Activated T-cell treated with anti-CD3 and anti-CD28 coated beads for 24 hours (primary cell): Measurements from ENCODE around the gene KIF5C.

Experiments
- DNase-seq: peaks from one replicate; pipeline ENCODE4 v3.0.0-alpha.2; 2020; ENCODE audit warnings: low read depth

Gene KIF5C

GRCh38 chr2:148992448-148992847, 117.4 kb downstream of the KIF5C start:
- DNase-seq, result no peak

DNA sequence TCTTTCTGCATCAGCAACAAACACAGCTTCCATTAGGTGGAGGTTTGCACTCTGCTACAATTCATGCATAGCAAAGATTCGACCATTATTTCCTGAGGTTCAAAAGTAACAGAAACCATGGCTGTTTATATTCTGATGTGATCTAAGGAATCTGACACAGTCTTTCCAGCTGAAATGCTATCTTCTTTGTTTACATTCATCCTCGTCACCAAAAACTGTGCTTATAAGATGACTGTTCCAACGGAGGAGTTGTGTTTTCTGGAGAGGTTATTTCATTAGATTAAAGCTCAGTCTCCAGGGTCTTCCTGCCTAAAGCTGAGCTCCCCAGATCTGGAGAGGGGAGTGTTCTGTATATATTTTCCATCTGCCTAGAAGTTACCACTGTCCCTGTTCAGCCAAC, 118.3 kb downstream of the KIF5C start:
- DNase-seq, result no peak

DNA sequence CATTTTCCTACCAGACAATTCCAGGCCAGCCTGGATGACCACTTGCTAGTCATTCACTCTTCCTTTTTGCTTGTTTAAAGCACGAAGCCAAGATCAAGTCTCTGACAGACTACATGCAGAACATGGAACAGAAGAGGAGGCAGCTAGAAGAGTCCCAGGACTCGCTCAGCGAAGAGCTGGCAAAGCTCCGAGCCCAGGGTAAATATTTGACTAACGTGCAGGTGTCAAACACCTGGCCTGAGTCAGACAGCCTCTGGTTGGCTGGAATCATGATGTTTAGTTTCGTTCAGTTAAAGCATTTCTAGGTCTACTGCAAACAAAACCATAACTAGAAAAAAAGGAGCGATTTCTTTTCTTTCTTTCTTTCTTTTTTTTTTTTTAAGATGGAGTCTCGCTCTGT, 119.3 kb downstream of the KIF5C start:
- no peak for DNase-seq

DNA sequence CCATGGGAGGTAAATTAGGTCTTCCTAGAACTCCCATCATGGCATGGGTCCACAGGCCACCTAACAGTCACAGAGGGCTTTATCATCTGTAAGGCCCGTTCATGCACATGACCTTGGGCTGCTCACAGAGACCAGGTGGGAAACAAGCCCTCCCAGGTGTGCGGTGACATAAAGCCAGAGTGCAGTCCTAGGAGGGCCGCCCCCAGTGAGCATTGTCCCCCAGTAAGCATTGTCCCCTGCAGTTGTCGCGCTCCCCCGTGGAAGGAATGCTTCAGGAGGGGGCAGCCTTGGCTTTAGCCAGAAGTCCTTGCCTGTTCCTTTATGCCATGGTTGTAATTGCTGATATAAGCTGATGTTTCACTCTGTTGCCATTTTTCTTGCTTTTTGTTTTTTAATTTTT, 121.8 kb downstream of the KIF5C start:
- DNase-seq, result no peak

DNA sequence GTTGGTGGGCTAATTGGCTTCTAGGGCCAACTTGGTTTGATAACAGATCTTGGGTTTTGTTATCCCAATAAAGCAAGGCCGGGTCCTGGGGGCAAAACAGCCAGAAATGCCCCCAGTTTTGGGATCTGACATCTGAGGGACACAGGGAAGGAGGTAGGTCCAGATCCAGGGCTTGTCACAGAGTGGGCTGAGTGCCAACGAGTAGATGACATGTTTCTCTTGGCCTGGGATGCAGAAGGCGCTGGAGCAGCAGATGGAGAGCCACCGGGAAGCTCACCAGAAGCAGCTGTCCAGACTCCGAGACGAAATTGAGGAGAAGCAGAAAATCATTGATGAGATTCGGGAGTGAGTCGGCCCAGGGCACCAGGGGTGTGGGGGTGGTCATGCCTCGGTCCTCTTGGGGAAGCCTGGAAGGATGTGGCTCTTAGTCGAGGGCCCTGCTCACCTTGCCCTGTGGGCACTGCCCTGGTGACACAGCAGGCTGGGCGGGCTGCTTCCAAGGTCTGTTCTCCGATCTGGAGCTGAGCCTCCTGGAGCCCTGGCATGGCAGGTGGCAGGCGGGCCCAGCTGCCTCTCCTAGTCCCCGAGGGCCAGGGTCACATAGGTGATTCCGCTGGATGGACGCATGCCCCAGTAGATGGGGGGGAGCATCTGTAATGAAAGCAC, 123.3 kb downstream of the KIF5C start:
- no peak for DNase-seq

GRCh38 chr2:148998831-148999200, 123.8 kb downstream of the KIF5C start:
- DNase-seq, result no peak

DNA sequence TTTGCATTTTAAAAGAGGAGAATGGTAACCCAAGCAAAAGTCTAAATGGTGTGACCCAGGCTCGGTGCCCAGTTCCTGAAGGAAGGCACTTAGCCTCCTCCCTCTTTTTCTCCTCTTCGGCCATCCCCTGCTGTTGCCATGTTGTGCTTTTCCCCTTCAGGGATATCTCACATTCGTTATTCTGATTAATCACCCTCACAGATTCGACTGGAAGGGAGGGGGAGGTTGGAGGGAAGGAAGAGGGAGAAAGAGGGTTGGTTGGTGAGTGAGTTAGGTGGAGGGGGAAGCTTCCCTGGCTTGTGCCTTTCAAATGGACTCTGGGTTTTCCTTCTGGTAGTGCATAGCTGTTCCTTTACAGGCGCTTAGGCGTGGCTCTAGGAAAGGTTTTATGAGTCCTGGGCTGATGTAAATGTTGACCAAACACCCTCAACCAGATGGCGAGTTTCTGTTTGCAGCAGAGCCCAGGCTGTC, 124.5 kb downstream of the KIF5C start:
- DNase-seq, result no peak

- DNase-seq, result no peak
Measured at GRCh38 chr2:149000158-149000938, 125.3 kb downstream of the KIF5C start.

GRCh38 chr2:149001496-149001895, 126.5 kb downstream of the KIF5C start:
- DNase-seq, result no peak

GRCh38 chr2:149002378-149002890, 127.4 kb downstream of the KIF5C start:
- DNase-seq, result no peak

GRCh38 chr2:149002891-149003740, 128.1 kb downstream of the KIF5C start:
- DNase-seq, result no peak

DNA sequence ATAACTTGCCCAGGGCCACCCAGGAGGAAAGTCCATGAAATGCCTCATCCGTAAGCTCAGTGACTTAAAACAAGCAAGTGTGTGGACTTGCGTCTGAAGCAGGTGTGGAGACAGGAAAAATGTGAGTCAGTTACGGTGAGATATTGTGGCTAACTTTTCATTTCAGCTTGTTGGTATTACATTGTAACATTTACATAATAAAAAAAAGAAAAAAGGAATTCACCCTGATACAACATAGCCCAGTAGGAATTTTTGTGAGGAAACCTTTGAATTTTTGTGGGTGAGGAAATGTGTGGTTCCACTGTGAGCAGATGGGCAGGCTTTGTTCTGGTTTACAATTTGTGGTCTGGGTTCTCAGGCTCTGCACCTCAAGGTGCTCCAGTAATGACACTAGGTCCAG, 129.8 kb downstream of the KIF5C start:
- DNase-seq, result no peak

- DNase-seq, result no peak
Measured at GRCh38 chr2:149005471-149006077, 130.5 kb downstream of the KIF5C start.

- no peak for DNase-seq
Measured at GRCh38 chr2:149006883-149007543, 132.0 kb downstream of the KIF5C start.

DNA sequence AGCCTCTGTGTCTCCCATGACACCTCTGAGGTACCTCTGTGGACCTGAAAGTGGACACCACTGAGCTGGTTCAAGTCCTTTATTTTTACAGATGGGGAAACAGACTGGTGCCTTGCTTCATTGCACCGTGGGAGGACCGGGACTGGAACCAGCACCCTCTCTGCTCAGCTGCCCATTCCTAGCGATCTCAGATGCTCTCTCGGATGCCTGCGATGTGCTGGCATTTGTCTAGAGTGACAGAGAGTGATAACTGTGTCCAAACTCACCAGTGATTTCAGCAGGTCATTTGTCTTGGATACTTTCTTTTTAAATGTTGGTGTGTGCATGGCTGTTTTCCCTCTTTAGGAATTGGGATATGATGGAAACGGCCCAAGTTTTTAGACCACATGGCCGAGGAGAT, 133.4 kb downstream of the KIF5C start:
- DNase-seq, result no peak

- DNase-seq, result no peak
Measured at GRCh38 chr2:149009576-149010461, 134.8 kb downstream of the KIF5C start.

DNA sequence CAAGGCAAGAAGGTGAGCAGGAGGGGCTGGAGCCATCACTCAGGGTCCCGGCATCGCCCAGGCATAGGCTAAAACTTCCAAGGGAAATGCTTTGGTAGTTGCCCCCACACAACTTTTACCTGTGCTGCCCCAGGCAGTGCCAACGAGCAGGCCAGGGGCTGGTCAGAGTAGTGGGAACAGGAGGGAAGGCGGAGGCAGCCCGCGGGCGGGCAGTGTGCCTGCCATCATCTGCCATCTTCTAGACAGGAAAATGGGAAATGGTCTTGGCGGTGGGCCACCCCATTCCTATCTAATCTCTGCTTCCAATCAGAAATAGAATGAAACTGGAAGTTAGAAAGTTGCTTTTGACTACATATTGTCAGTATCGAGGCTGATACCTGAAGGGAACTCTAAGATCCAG, 137.5 kb downstream of the KIF5C start:
- no peak for DNase-seq

- no peak for DNase-seq
Measured at GRCh38 chr2:149015501-149015900, 140.5 kb downstream of the KIF5C start.

DNA sequence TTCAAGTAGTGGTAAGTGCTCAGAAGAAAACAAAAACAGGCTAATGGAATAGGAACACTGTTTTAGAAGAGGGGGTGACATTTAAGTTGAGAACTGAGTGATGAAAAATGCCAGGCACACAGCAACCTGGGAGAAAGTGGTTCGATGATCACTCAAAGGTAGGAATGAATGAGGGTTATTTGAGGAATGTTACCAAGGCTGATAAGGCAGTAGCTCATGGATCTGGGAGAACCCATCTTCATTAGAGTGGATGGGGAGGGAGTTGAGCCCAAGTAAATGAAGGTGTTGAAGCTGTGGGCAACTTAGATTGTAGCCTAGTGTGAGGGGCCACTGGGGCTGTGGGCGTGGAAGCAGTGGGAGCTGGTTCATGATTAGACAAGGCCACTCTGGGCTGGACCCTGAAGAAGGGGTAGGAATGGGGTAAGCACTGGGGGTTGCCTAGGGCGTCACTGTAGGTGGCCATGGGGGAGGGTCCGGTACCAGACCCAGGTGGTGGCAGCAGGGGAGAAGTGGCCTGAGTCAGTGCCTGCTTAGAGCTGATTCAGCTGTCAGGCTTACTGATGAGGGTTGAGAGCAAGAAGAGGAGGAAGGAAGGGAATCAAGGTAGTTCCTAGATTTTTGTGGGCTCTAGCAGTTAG, 141.0 kb downstream of the KIF5C start:
- no peak for DNase-seq
